GM12878 (cell line): ENCODE measurements around the gene OGFR. TPM values are rescaled to one million over a fixed set of nuclear protein-coding genes. Genes with fewer than 3 reads are reported as not detected.

Experiments
- ATAC-seq: fragments of 200-7000 bp; cut with Tn5 transposase; 3 replicates; pipeline ENCODE4 v1.9.1; 2020; ENCODE audit warnings: mild to moderate bottlenecking, moderate library complexity
- BruUV-seq: library from RNA; stranded (reverse); fragments of 400-500 nt; replicated peaks from 2 replicates; lab custom pipeline; 2021; lab: Mats Ljungman, UMichigan
- CTCF ChIA-PET: fragments of 300-600 bp; sonication (Branson Sonifier 250); formaldehyde crosslinking; extraction: SDS; loops from one replicate; lab custom pipeline; 2021; ENCODE audit warnings: inconsistent platforms; lab: Yijun Ruan, JAX
- POLR2A ChIA-PET: fragments of 350-600 bp; formaldehyde crosslinking; extraction: SDS; loops from one replicate; lab custom pipeline; 2021; ENCODE audit warnings: inconsistent platforms; lab: Charles Lee
- RAD21 ChIA-PET: fragments of 300-600 bp; sonication (Branson Sonifier 250); formaldehyde crosslinking; loops from one replicate; lab custom pipeline; 2023; ENCODE audit warnings: antibody characterized with exemption; ENCODE audit not compliant: unreplicated experiment; lab: Charles Lee
- SMC1A ChIA-PET: fragments of 300-600 bp; sonication (Branson Sonifier 250); formaldehyde crosslinking; loops from one replicate; lab custom pipeline; 2023; ENCODE audit not compliant: unreplicated experiment, uncharacterized antibody; lab: Charles Lee
- DNase-seq: peaks from one replicate; pipeline ENCODE4 v3.0.0-alpha.2; 2011; ENCODE audit warnings: low read depth, low spot score
- FAIRE-seq: peaks from 3 replicates; lab custom pipeline; 2011; peaks lifted over from hg19 to GRCh38; lab: Jason Lieb, UNC
- H2AFZ ChIP-seq: 2 replicates; pipeline ENCODE4 v1.6.0; 2011; ENCODE audit warnings: low read depth, low read length, control low read depth; ENCODE audit not compliant: control insufficient read depth
- H3K27ac ChIP-seq: 2 replicates; pipeline ENCODE4 v1.5.1; 2011; ENCODE audit warnings: control low read depth; ENCODE audit not compliant: control insufficient read depth, insufficient read depth
- H3K27me3 ChIP-seq, 2 experiments: replicated peaks in 1 of 2; 2 replicates each; pipeline versions ENCODE4 v1.6.0 to v1.6.1; 2011; ENCODE audit warnings: low read length in 1 of 2; ENCODE audit not compliant: control insufficient read depth in 2 of 2, insufficient read depth in 2 of 2
- H3K36me3 ChIP-seq, 2 experiments: 2 replicates each; pipeline ENCODE4 v1.5.1; 2011; ENCODE audit warnings: low read length in 1 of 2; ENCODE audit not compliant: control insufficient read depth in 2 of 2, insufficient read depth in 2 of 2
- H3K4me1 ChIP-seq: 2 replicates; pipeline ENCODE4 v1.6.1; 2011; ENCODE audit warnings: mild to moderate bottlenecking, low read length, moderate library complexity, mixed read lengths; ENCODE audit not compliant: control insufficient read depth, insufficient read depth
- H3K4me2 ChIP-seq: 2 replicates; pipeline ENCODE4 v1.6.0; 2011; ENCODE audit warnings: control low read depth; ENCODE audit not compliant: control insufficient read depth, insufficient read depth
- H3K4me3 ChIP-seq: fragments of 200-600 bp; sonication (generic); 2 replicates; pipeline ENCODE4 v1.5.1; 2016
- H3K79me2 ChIP-seq: 2 replicates; pipeline ENCODE4 v1.6.0; 2011; ENCODE audit warnings: low read length; ENCODE audit not compliant: control insufficient read depth, insufficient read depth
- H3K9ac ChIP-seq: 2 replicates; pipeline ENCODE4 v1.8.0; 2011; ENCODE audit warnings: low read length, control low read depth, mixed read lengths; ENCODE audit not compliant: control insufficient read depth, insufficient read depth
- H3K9me3 ChIP-seq: replicated peaks from 3 replicates; pipeline ENCODE4 v1.5.1; 2011; ENCODE audit warnings: mild to moderate bottlenecking, low read length; ENCODE audit not compliant: control insufficient read depth, insufficient read depth
- H4K20me1 ChIP-seq: 2 replicates; pipeline ENCODE4 v1.6.0; 2011; ENCODE audit not compliant: control insufficient read depth, insufficient read depth
- BCL11A ChIP-seq: IDR thresholded peaks from 2 replicates; pipeline ENCODE4 v1.6.1; 2011; ENCODE audit warnings: low read depth, low read length
- BRCA1 ChIP-seq: IDR thresholded peaks from 2 replicates; pipeline ENCODE4 v1.6.1; 2011; ENCODE audit warnings: low read depth, low read length, improper control_type of control experiment
- JUND ChIP-seq: IDR thresholded peaks from 2 replicates; pipeline ENCODE4 v1.6.1; 2012; ENCODE audit warnings: low read depth, mild to moderate bottlenecking, low read length, improper control_type of control experiment, moderate library complexity
- NRF1 ChIP-seq: conservative IDR thresholded peaks from 2 replicates; pipeline ENCODE4 v1.6.1; 2011; ENCODE audit warnings: mild to moderate bottlenecking, low read depth, low read length, improper control_type of control experiment
- SMC3 ChIP-seq: IDR thresholded peaks from 2 replicates; pipeline ENCODE4 v1.6.1; 2011; ENCODE audit warnings: low read length, improper control_type of control experiment, borderline replicate concordance
- SRF ChIP-seq, 2 experiments: IDR thresholded peaks; 2 replicates each; pipeline ENCODE4 v1.6.1; 2011; ENCODE audit warnings: low read depth in 2 of 2, low read length in 2 of 2, mild to moderate bottlenecking in 1 of 2, moderate library complexity in 1 of 2
- SUZ12 ChIP-seq: fragments of 200-600 bp; sonication (generic); IDR thresholded peaks from one replicate; pipeline ENCODE4 v1.6.1; 2018; ENCODE audit warnings: antibody characterized with exemption, mild to moderate bottlenecking; ENCODE audit not compliant: unreplicated experiment
- YBX1 ChIP-seq: fragments of 450-650 bp; IDR thresholded peaks from 2 replicates; pipeline ENCODE4 v1.6.1; 2016; ENCODE audit warnings: antibody characterized with exemption
- ZBTB40 ChIP-seq: fragments of 450-650 bp; IDR thresholded peaks from 2 replicates; pipeline ENCODE4 v1.6.1; 2016; ENCODE audit warnings: mild to moderate bottlenecking, moderate library complexity, borderline replicate concordance
- WGBS: methylation state at CpG from one replicate; pipeline ENCODE4 v1.1.6; 2016; ENCODE audit warnings: low lambda C conversion rate; ENCODE audit not compliant: insufficient replicate concordance, insufficient coverage; ENCODE audit errors: missing lambda C conversion rate; 5-methylcytosine and 5-hydroxymethylcytosine counted together
- in situ Hi-C: fragments of 300-500 bp; cut with MboI; formaldehyde crosslinking; loops from 9 replicates; pipeline ENCODE4 v1.14.3; 2018; ENCODE audit warnings: mixed read lengths
- intact Hi-C: fragments of 100-400 bp; cut with micrococcal nuclease; formaldehyde crosslinking; loops from one replicate; pipeline ENCODE4 v1.14.2; 2022; ENCODE audit not compliant: unreplicated experiment
- polyA plus RNA-seq, 11 experiments: library from polyadenylated mRNA; depleted of rRNA in 4 of 11; unstranded in 6 of 11; stranded (reverse) in 5 of 11; fragments of >200 nt; fragmentation: Nextera tagmentation in 4 of 11; fragmentation: Illumina TruSeq in 1 of 11; extraction: Ambion mirVana in 4 of 11; extraction: Trizol in 1 of 11; gene quantifications; 1 replicate in 1 of 11; 2 replicates in 10 of 11; pipeline versions ENCODE4 v1.2.1 to v1.2.3, GENCODE V29; 2011 to 2016; ENCODE audit warnings: inconsistent platforms in 2 of 11, missing spikeins in 2 of 11, low read depth in 1 of 11
- total RNA-seq, 4 experiments: library from RNA; depleted of rRNA in 3 of 4; stranded (reverse); fragments of >200 nt in 3 of 4; fragmentation: Illumina TruSeq in 1 of 4; extraction: Trizol in 1 of 4; gene quantifications; 2 replicates each; pipeline versions ENCODE4 v1.2.1 to v1.2.3, GENCODE V29; 2013 to 2021

The OGFR gene
- total and polyA plus RNA-seq, 10 of the 15 experiments (the other 5 are each of a cell fraction or from before 2014, with no cell fraction given): 0.72 to 62.1 (median 27.3) TPM

GRCh38 chr20:62754991-62755356 is 49.7 kb upstream of the OGFR start (continued):
- no peak for TF ChIP-seq ZBTB40
- no peak for TF ChIP-seq NRF1
- no peak for TF ChIP-seq SMC3
- TF ChIP-seq SRF (IDR thresholded peaks at IDR 0.05; ENCODE audit: low read depth in 2 of 2, low read length in 2 of 2): no peak
- TF ChIP-seq BCL11A: no peak
- no peak for TF ChIP-seq BRCA1

GRCh38 chr20:62755817-62756724 is 48.6 kb upstream of the OGFR start:
- no peak overlapping the region for H3K27ac ChIP-seq
- peaks cover 1 to 3% of the 10 kb centered on the region in 2 experiments; a peak in 3 of 4 replicates for H3K27me3 ChIP-seq
- FAIRE-seq (no peak), DNase-seq (no peak)
- POLR2A ChIA-PET: no interaction called here
- no peak for TF ChIP-seq YBX1
- TF ChIP-seq SUZ12: no peak
- TF ChIP-seq JUND: no peak
- TF ChIP-seq, all 136 proteins: peak for 0
- in situ Hi-C loops: no loop called here
- Histone ChIP-seq H3K9me3 (no peaks in the 10 kb centered on the region), H3K4me2 (no peak overlapping the region), H3K9ac (no peak overlapping the region), H3K4me3 (no peak overlapping the region), H2AFZ (no peak overlapping the region), H3K79me2 (no peaks in the 10 kb centered on the region), H3K4me1 (no peaks in the 10 kb centered on the region), H4K20me1 (no peaks in the 10 kb centered on the region), H3K36me3 (no peaks in the 10 kb centered on the region)
- ChIA-PET CTCF (no interaction called here), RAD21 (no interaction called here), SMC1A (no interaction called here)
- no TSS peak for BruUV-seq
- intact Hi-C loops: no loop called here
- no peak for ATAC-seq
- WGBS: 20% methylated on average over 10 of the region's 10 CpGs
